C4-2B (cell line): ENCODE measurements around the gene JDP2.

Experiments
- CTCF ChIP-seq: fragments of 450-650 bp; conservative IDR thresholded peaks from 2 replicates; pipeline ENCODE4 v1.5.1; 2017; ENCODE audit warnings: mild to moderate bottlenecking
- ZFX ChIP-seq: fragments of 450-650 bp; IDR thresholded peaks from 2 replicates; pipeline ENCODE4 v1.6.1; 2017

- TF ChIP-seq CTCF = no peak
- TF ChIP-seq ZFX = no peak
Measured at GRCh38 chr14:75443203-75443969, 15.6 kb downstream of the JDP2 start.
